HepG2 (cell line): Measurements from ENCODE around the gene TOM1L2. TPM values are rescaled to one million over a fixed set of nuclear protein-coding genes. Genes with fewer than 3 reads are reported as not detected.

Experiments
- ATAC-seq: fragments of 200-7000 bp; cut with Tn5 transposase; 3 replicates; pipeline ENCODE4 v1.9.1; 2020; ENCODE audit warnings: mild to moderate bottlenecking, moderate library complexity
- BruUV-seq: library from RNA; stranded (reverse); fragments of 400-500 nt; replicated peaks from 2 replicates; lab custom pipeline; 2021; lab: Mats Ljungman, UMichigan
- CTCF ChIA-PET: fragments of 300-600 bp; formaldehyde crosslinking; extraction: SDS; loops from one replicate; lab custom pipeline; 2021; ENCODE audit warnings: low total read pairs, inconsistent platforms, low intra/inter-chr PET ratio; lab: Yijun Ruan, JAX
- POLR2A ChIA-PET: fragments of 350-600 bp; sonication (Branson Sonifier 250); formaldehyde crosslinking; loops from one replicate; lab custom pipeline; 2020; ENCODE audit warnings: antibody characterized with exemption, inconsistent platforms; lab: Yijun Ruan, JAX
- DNase-seq: peaks from one replicate; pipeline ENCODE4 v3.0.0-alpha.2; 2015; ENCODE audit warnings: low spot score
- FAIRE-seq: peaks from 3 replicates; lab custom pipeline; 2011; peaks lifted over from hg19 to GRCh38; lab: Jason Lieb, UNC
- H2AFZ ChIP-seq: one replicate; pipeline ENCODE4 v1.6.1; 2011; ENCODE audit warnings: low read length, inconsistent platforms
- H3K27ac ChIP-seq: fragments of 300-600 bp; 3 replicates; pipeline ENCODE4 v1.8.0; 2011; ENCODE audit warnings: mixed run types, mild to moderate bottlenecking, mixed read lengths, low read length, inconsistent platforms; ENCODE audit not compliant: insufficient read depth; ENCODE audit errors: extremely low read length
- H3K27me3 ChIP-seq, 2 experiments: fragments of 200-600 bp in 1 of 2; 2 replicates in 1 of 2; 3 replicates in 1 of 2; pipeline versions ENCODE4 v1.6.0 to v1.8.0; 2011; ENCODE audit warnings: low read length in 2 of 2, mild to moderate bottlenecking in 2 of 2, moderate library complexity in 2 of 2, inconsistent platforms in 1 of 2; ENCODE audit not compliant: insufficient read depth in 2 of 2, control insufficient read depth in 1 of 2
- H3K36me3 ChIP-seq, 2 experiments: fragments of 200-600 bp in 1 of 2; replicated peaks in 1 of 2; 2 replicates in 1 of 2; 3 replicates in 1 of 2; pipeline versions ENCODE4 v1.5.1 to v1.8.0; 2011; ENCODE audit warnings: low read length in 2 of 2, inconsistent platforms in 1 of 2; ENCODE audit not compliant: insufficient read depth in 2 of 2, control insufficient read depth in 1 of 2
- H3K4me1 ChIP-seq: 2 replicates; pipeline ENCODE4 v1.5.1; 2012; ENCODE audit warnings: low read length, inconsistent platforms; ENCODE audit not compliant: insufficient read depth
- H3K4me2 ChIP-seq: 2 replicates; pipeline ENCODE4 v1.6.0; 2011; ENCODE audit warnings: low read depth, low read length, inconsistent platforms
- H3K4me3 ChIP-seq, 3 experiments: fragments of 200-600 bp in 1 of 3; sonication (generic), shearing (Covaris generic) in 1 of 3; replicated peaks in 1 of 3; 2 replicates each; pipeline ENCODE4 v1.5.1; 2011 to 2016; ENCODE audit warnings: low read length in 3 of 3, inconsistent platforms in 2 of 3, low read depth in 2 of 3, mild to moderate bottlenecking in 2 of 3, control low read depth in 1 of 3, mixed read lengths in 1 of 3; ENCODE audit not compliant: insufficient read depth in 1 of 3
- H3K79me2 ChIP-seq: one replicate; pipeline ENCODE4 v1.6.1; 2011; ENCODE audit warnings: low read length, inconsistent platforms; ENCODE audit not compliant: insufficient read depth
- H3K9ac ChIP-seq: 2 replicates; pipeline ENCODE4 v1.6.0; 2011; ENCODE audit warnings: mild to moderate bottlenecking, low read depth, low read length, inconsistent platforms; ENCODE audit not compliant: insufficient read depth
- H3K9me3 ChIP-seq: 2 replicates; pipeline ENCODE4 v1.5.1; 2012; ENCODE audit warnings: mild to moderate bottlenecking, low read length
- H4K20me1 ChIP-seq: 2 replicates; pipeline ENCODE4 v1.6.0; 2011; ENCODE audit warnings: inconsistent platforms, mild to moderate bottlenecking, low read length, moderate library complexity; ENCODE audit not compliant: insufficient read depth
- SYNCRIP ChIP-seq: fragments of 200-400 bp; formaldehyde crosslinking; IDR thresholded peaks from 2 replicates; pipeline ENCODE4 v1.6.1; 2018; ENCODE audit warnings: mild to moderate bottlenecking, low read depth, low read length; ENCODE audit not compliant: insufficient read depth
- TARDBP ChIP-seq: sonication (generic); formaldehyde crosslinking; IDR thresholded peaks from 2 replicates; pipeline ENCODE4 v1.8.0; 2022; ENCODE audit warnings: mild to moderate bottlenecking, missing genetic modification reagents
- ZNF251 ChIP-seq: sonication (generic); formaldehyde crosslinking; IDR thresholded peaks from 2 replicates; pipeline ENCODE4 v1.9.0; 2021; ENCODE audit warnings: mild to moderate bottlenecking, missing genetic modification reagents
- ZNF3 ChIP-seq: IDR thresholded peaks from 2 replicates; pipeline ENCODE4 v1.7.0; 2017; ENCODE audit warnings: inconsistent platforms
- ZNF552 ChIP-seq: sonication (generic); formaldehyde crosslinking; IDR thresholded peaks from 2 replicates; pipeline ENCODE4 v1.9.0; 2022; ENCODE audit warnings: missing genetic modification reagents, mild to moderate bottlenecking, borderline replicate concordance
- WGBS: methylation state at CpG from one replicate; pipeline ENCODE4 v1.1.6; 2017; ENCODE audit warnings: low lambda C conversion rate; 5-methylcytosine and 5-hydroxymethylcytosine counted together
- in situ Hi-C: cut with HindIII; loops from 2 replicates; pipeline ENCODE4 v1.10.0; 2017; ENCODE audit warnings: low pct_unique_long_range_greater_than_20kb; ENCODE audit not compliant: extremely low pct_ligation_motif_present
- intact Hi-C: fragments of 100-400 bp; cut with micrococcal nuclease; formaldehyde crosslinking; loops from one replicate; pipeline ENCODE4 v1.10.0; 2022; ENCODE audit not compliant: unreplicated experiment
- polyA plus RNA-seq, 8 experiments: library from polyadenylated mRNA; depleted of rRNA in 3 of 8; stranded (reverse) in 7 of 8; unstranded in 1 of 8; fragments of >200 nt; fragmentation: Illumina TruSeq in 4 of 8; extraction: Trizol in 4 of 8; gene quantifications; 2 replicates each; pipeline versions ENCODE4 v1.2.1 to v1.2.3, GENCODE V29; 2011 to 2016; ENCODE audit warnings: low read depth in 4 of 8, missing spikeins in 1 of 8, mixed read lengths in 1 of 8; ENCODE audit not compliant: insufficient read depth in 1 of 8
- total RNA-seq, 5 experiments: library from RNA; depleted of rRNA; stranded (reverse); fragments of >200 nt; fragmentation: Illumina TruSeq; extraction: Trizol; gene quantifications; 2 replicates each; pipeline ENCODE4 v1.2.3, GENCODE V29; 2016; ENCODE audit warnings: low read depth in 1 of 5
- TF ChIP-seq, protein P1 (sequence below): sonication (generic); formaldehyde crosslinking; IDR thresholded peaks from 2 replicates; pipeline ENCODE4 v1.5.1; 2020; ENCODE audit warnings: missing genetic modification reagents, mild to moderate bottlenecking, borderline replicate concordance
- TF ChIP-seq, protein P2 (sequence below): sonication (generic); formaldehyde crosslinking; IDR thresholded peaks from 2 replicates; pipeline ENCODE4 v1.4.0; 2020; ENCODE audit warnings: missing genetic modification reagents
- TF ChIP-seq, protein P3 (sequence below): sonication (generic); formaldehyde crosslinking; IDR thresholded peaks from 2 replicates; pipeline ENCODE4 v1.4.0; 2020; ENCODE audit warnings: mild to moderate bottlenecking, missing genetic modification reagents, borderline replicate concordance
- TF ChIP-seq, protein P4 (sequence below): sonication (generic); formaldehyde crosslinking; IDR thresholded peaks from 2 replicates; pipeline ENCODE4 v1.4.0; 2020; ENCODE audit warnings: missing genetic modification reagents

Gene TOM1L2
- total and polyA plus RNA-seq, 2 of the 13 experiments (the other 11 are each of a cell fraction or from before 2014, with no cell fraction given): 4.7 to 7.4 TPM

DNA sequence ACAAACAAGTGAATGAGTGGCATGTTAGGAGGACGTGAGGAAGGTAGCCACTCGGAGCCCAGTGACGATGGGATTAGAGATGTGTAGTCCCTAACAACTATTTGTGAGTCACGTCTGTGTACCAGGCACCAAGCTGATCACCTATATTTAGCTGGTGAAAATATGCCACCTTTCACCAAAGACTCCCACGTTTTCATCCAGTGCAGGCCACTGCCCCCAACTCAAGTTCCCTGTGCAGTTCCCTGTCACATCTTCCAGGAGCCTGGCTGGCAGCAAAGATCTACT, 67.2 kb downstream of the TOM1L2 start:
- in situ Hi-C loops: no loop called here
- intact Hi-C loops: no loop called here
- ATAC-seq: no peak
- Histone ChIP-seq H3K4me2 (no peak overlapping the region; the same call in 1 of the 2 replicates), H2AFZ (no peak overlapping the region), H3K27ac (no peak overlapping the region), H4K20me1 (no peaks in the 10 kb centered on the region), H3K9me3 (no peaks in the 10 kb centered on the region), H3K9ac (no peak overlapping the region), H3K4me1 (peaks cover 65% of the 10 kb centered on the region), H3K4me3 (no peak overlapping the region), H3K27me3 (no peaks in the 10 kb centered on the region), H3K36me3 (no peaks in the 10 kb centered on the region), H3K79me2 (no peaks in the 10 kb centered on the region)
- CTCF ChIA-PET: no interaction called here
- 91% methylated on average over 5 of the region's 5 CpGs for WGBS
- no peak for DNase-seq
- no TSS peak for BruUV-seq
- POLR2A ChIA-PET: interaction anchor here (0.6 kb wide), 1 partner anchor 13 kb away, joined by 3 read pairs; no protein-coding TSS in a partner anchor
- FAIRE-seq: no peak
- no peak for TF ChIP-seq ZNF251
- TF ChIP-seq ZNF3 (CRISPR knock-in tag): no peak
- no peak for TF ChIP-seq SYNCRIP
- TF ChIP-seq TARDBP: no peak
- TF ChIP-seq ZNF552: no peak
- TF ChIP-seq, protein P1, sequence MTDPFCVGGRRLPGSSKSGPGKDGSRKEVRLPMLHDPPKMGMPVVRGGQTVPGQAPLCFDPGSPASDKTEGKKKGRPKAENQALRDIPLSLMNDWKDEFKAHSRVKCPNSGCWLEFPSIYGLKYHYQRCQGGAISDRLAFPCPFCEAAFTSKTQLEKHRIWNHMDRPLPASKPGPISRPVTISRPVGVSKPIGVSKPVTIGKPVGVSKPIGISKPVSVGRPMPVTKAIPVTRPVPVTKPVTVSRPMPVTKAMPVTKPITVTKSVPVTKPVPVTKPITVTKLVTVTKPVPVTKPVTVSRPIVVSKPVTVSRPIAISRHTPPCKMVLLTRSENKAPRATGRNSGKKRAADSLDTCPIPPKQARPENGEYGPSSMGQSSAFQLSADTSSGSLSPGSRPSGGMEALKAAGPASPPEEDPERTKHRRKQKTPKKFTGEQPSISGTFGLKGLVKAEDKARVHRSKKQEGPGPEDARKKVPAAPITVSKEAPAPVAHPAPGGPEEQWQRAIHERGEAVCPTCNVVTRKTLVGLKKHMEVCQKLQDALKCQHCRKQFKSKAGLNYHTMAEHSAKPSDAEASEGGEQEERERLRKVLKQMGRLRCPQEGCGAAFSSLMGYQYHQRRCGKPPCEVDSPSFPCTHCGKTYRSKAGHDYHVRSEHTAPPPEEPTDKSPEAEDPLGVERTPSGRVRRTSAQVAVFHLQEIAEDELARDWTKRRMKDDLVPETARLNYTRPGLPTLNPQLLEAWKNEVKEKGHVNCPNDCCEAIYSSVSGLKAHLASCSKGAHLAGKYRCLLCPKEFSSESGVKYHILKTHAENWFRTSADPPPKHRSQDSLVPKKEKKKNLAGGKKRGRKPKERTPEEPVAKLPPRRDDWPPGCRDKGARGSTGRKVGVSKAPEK (CRISPR knock-in tag): no peak
- TF ChIP-seq, protein P2, sequence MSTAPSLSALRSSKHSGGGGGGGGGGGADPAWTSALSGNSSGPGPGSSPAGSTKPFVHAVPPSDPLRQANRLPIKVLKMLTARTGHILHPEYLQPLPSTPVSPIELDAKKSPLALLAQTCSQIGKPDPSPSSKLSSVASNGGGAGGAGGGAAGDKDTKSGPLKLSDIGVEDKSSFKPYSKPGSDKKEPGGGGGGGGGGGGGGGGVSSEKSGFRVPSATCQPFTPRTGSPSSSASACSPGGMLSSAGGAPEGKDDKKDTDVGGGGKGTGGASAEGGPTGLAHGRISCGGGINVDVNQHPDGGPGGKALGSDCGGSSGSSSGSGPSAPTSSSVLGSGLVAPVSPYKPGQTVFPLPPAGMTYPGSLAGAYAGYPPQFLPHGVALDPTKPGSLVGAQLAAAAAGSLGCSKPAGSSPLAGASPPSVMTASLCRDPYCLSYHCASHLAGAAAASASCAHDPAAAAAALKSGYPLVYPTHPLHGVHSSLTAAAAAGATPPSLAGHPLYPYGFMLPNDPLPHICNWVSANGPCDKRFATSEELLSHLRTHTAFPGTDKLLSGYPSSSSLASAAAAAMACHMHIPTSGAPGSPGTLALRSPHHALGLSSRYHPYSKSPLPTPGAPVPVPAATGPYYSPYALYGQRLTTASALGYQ (CRISPR knock-in tag): no peak
- TF ChIP-seq, protein P3, sequence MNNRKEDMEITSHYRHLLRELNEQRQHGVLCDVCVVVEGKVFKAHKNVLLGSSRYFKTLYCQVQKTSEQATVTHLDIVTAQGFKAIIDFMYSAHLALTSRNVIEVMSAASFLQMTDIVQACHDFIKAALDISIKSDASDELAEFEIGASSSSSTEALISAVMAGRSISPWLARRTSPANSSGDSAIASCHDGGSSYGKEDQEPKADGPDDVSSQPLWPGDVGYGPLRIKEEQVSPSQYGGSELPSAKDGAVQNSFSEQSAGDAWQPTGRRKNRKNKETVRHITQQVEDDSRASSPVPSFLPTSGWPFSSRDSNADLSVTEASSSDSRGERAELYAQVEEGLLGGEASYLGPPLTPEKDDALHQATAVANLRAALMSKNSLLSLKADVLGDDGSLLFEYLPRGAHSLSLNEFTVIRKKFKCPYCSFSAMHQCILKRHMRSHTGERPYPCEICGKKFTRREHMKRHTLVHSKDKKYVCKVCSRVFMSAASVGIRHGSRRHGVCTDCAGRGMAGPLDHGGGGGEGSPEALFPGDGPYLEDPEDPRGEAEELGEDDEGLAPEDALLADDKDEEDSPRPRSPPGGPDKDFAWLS (CRISPR knock-in tag): no peak
- TF ChIP-seq, protein P4, sequence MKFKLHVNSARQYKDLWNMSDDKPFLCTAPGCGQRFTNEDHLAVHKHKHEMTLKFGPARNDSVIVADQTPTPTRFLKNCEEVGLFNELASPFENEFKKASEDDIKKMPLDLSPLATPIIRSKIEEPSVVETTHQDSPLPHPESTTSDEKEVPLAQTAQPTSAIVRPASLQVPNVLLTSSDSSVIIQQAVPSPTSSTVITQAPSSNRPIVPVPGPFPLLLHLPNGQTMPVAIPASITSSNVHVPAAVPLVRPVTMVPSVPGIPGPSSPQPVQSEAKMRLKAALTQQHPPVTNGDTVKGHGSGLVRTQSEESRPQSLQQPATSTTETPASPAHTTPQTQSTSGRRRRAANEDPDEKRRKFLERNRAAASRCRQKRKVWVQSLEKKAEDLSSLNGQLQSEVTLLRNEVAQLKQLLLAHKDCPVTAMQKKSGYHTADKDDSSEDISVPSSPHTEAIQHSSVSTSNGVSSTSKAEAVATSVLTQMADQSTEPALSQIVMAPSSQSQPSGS: no peak
